ENCODE results near the gene KNDC1. TPM values are rescaled to one million over a fixed set of nuclear protein-coding genes. Genes with fewer than 3 reads are reported as not detected.
"Not testable (repeated sequence)": the region's sequence is repeated elsewhere in the genome, so short reads cannot be mapped to it uniquely, and the experiment has no call there.

Gene KNDC1
- total RNA-seq, 6 experiments from 2014 or later, result 0.54 to 11.6 (median 8.2) TPM

DNA sequence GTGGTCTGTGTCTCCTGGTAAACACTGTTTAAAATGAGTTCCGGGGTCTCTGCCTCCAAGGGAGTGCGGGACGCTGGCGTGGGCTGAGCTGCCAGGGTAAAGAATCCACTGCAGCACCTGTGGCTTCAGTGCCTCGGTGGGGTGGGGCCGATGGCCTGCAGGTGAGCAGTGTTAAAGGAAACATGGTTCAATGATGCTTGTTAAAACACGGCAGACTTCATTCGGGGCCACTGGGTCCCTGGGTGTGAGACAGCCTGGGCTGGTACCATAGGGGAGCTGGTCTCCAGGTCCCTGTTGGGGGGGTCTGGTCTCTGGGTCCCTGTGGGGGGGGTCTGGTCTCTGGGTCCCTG is 24.9 kb upstream of the KNDC1 start:
- TF ChIP-seq, protein P1, sequence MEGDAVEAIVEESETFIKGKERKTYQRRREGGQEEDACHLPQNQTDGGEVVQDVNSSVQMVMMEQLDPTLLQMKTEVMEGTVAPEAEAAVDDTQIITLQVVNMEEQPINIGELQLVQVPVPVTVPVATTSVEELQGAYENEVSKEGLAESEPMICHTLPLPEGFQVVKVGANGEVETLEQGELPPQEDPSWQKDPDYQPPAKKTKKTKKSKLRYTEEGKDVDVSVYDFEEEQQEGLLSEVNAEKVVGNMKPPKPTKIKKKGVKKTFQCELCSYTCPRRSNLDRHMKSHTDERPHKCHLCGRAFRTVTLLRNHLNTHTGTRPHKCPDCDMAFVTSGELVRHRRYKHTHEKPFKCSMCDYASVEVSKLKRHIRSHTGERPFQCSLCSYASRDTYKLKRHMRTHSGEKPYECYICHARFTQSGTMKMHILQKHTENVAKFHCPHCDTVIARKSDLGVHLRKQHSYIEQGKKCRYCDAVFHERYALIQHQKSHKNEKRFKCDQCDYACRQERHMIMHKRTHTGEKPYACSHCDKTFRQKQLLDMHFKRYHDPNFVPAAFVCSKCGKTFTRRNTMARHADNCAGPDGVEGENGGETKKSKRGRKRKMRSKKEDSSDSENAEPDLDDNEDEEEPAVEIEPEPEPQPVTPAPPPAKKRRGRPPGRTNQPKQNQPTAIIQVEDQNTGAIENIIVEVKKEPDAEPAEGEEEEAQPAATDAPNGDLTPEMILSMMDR (IDR thresholded peaks at IDR 0.05), result no peak
- no peak for TF ChIP-seq POLR2A (IDR thresholded peaks at IDR 0.05)

DNA sequence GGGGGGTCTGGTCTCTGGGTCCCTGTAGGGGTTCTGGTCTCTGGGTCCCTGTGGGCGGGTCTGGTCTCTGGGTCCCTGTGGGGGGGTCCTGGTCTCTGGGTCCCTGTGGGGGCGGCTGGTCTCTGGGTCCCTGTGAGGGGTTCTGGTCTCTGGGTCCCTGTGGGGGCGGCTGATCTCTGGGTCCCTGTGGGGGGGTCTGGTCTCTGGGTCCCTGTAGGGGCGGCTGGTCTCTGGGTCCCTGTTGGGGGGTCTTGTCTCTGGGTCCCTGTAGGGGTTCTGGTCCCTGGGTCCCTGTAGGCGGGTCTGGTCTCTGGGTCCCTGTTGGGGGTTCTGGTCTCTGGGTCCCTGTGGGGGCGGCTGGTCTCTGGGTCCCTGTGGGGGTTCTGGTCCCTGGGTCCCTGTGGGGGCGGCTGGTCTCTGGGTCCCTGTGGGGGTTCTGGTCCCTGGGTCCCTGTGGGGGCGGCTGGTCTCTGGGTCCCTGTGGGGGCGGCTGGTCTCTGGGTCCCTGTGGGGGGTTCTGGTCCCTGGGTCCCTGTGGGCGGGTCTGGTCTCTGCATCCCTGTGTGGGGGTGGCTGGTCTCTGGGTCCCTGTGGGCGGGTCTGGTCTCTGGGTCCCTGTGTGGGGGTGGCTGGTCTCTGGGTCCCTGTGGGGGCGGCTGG is 22.4 kb upstream of the KNDC1 start:
- peak in 2 of 3 donors; percentile 26 to 29 for DNase-seq
- H3K27ac ChIP-seq; intact Hi-C loops (cut with DNase I); H3K9me3 ChIP-seq; H3K4me3 ChIP-seq; H3K27me3 ChIP-seq; ATAC-seq; H3K36me3 ChIP-seq; H3K4me1 ChIP-seq: not testable (repeated sequence)
- 67% methylated on average over 1 of the region's 12 CpGs for WGBS (ENCODE audit: insufficient coverage, low coverage, low lambda C conversion rate, missing lambda C conversion rate)

More for the DNA sequence above, 24.9 kb upstream of the KNDC1 start:
- no peak overlapping the region for H3K4me3 ChIP-seq
- WGBS (ENCODE audit: insufficient coverage, low coverage, low lambda C conversion rate, missing lambda C conversion rate), result 38% methylated on average over 2 of the region's 8 CpGs
- ATAC-seq, result no peak
- no peak overlapping the region for H3K27ac ChIP-seq
- DNase-seq, result peak in 2 of 3 donors; percentile 18 to 35
- H3K9me3 ChIP-seq, result no peaks in the 10 kb centered on the region
- H3K27me3 ChIP-seq, result no peaks in the 10 kb centered on the region
- intact Hi-C loops (cut with DNase I), result no loop called here
- H3K36me3 ChIP-seq, result no peaks in the 10 kb centered on the region
- no peaks in the 10 kb centered on the region for H3K4me1 ChIP-seq

DNA sequence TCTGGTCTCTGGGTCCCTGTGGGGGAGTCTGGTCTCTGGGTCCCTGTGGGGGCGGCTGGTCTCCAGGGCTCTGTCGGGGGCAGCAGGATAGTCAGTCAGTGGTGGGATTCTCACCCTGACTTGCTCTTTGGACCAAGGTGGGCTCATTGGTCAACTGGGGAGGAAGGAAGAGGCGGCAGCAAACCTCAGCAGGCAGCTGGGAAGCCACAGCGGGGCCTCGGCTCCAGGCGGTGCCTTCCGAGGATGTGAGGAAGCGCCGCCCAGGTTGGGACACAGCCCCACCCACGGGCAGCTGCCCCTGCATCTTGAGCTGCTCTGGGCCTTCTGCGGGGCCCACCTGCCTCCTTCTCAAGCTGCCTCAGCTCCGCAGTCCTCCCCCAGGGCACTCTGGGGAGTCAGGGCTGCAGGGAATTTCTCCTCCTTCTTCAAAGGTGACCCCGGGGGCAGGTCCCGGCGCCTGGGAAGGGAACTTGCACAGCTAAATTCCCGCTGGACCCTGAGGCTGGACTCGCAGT is 20.4 kb upstream of the KNDC1 start:
- Histone ChIP-seq H3K4me3 (no peak overlapping the region), H3K27me3 (no peaks in the 10 kb centered on the region), H3K9me3 (no peaks in the 10 kb centered on the region), H3K4me1 (no peaks in the 10 kb centered on the region), H3K27ac (no peak overlapping the region), H3K36me3 (no peaks in the 10 kb centered on the region)
- peak; percentile 14 to 45 (median 23) for DNase-seq
- WGBS (ENCODE audit: insufficient coverage, low coverage, low lambda C conversion rate, missing lambda C conversion rate), result 35% methylated on average over 4 of the region's 17 CpGs
- no peak for TF ChIP-seq POLR2A (IDR thresholded peaks at IDR 0.05)
- TF ChIP-seq, protein P1 (IDR thresholded peaks at IDR 0.05), result no peak
- intact Hi-C loops (cut with DNase I), result no loop called here
- no peak for ATAC-seq

- no peaks in the 10 kb centered on the region for H3K27me3 ChIP-seq
- no peak overlapping the region for H3K27ac ChIP-seq
- H3K4me3 ChIP-seq, result no peak overlapping the region
- DNase-seq (peak in 2 of 3 donors; percentile 39 to 43), ATAC-seq (no peak)
- H3K9me3 ChIP-seq, result no peaks in the 10 kb centered on the region
- intact Hi-C loops (cut with DNase I), result no loop called here
- 52% methylated on average over 5 of the region's 26 CpGs for WGBS (ENCODE audit: insufficient coverage, low coverage, low lambda C conversion rate, missing lambda C conversion rate)
- H3K36me3 ChIP-seq, result no peaks in the 10 kb centered on the region
- no peaks in the 10 kb centered on the region for H3K4me1 ChIP-seq
- TF ChIP-seq, protein P1 (IDR thresholded peaks at IDR 0.05), result no peak
- no peak for TF ChIP-seq POLR2A (IDR thresholded peaks at IDR 0.05)
These were observed 19.4 kb upstream of the KNDC1 start for GRCh38 chr10:133140417-133141143.

Data from right lobe of liver (tissue), 6 donors.